ENCODE results near the gene FER.

The FER gene

DNA sequence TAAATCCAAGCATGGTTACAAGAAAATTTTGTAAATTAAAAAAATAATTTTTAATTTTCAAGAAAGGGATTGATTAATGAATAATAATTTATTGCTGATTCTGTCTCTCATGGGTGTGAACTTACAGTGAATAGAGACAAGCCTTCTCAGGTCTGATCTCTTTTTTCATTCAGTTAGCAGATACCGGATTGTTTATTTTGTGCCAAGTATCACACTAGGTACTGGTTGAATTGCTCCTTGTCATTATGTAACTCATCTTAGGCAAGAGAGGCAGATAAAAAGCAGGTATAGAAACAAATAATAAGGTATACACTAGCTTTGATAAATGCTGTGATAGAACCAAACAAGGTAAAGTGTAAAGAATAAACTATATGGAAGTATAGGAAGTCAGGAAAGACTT lies 378.8 kb downstream of the FER start:
- no peak overlapping the region for H3K27ac ChIP-seq
- no peak for DNase-seq
- H3K36me3 ChIP-seq, result no peaks in the 10 kb centered on the region
- H3K4me3 ChIP-seq (ENCODE audit: low read depth, low read length), result no peak overlapping the region
- H3K27me3 ChIP-seq (ENCODE audit: insufficient read depth, low read depth, severe bottlenecking), result no peaks in the 10 kb centered on the region
- H3K9me3 ChIP-seq (ENCODE audit: severe bottlenecking), result no peaks in the 10 kb centered on the region
- TF ChIP-seq, protein P1, sequence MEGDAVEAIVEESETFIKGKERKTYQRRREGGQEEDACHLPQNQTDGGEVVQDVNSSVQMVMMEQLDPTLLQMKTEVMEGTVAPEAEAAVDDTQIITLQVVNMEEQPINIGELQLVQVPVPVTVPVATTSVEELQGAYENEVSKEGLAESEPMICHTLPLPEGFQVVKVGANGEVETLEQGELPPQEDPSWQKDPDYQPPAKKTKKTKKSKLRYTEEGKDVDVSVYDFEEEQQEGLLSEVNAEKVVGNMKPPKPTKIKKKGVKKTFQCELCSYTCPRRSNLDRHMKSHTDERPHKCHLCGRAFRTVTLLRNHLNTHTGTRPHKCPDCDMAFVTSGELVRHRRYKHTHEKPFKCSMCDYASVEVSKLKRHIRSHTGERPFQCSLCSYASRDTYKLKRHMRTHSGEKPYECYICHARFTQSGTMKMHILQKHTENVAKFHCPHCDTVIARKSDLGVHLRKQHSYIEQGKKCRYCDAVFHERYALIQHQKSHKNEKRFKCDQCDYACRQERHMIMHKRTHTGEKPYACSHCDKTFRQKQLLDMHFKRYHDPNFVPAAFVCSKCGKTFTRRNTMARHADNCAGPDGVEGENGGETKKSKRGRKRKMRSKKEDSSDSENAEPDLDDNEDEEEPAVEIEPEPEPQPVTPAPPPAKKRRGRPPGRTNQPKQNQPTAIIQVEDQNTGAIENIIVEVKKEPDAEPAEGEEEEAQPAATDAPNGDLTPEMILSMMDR (IDR thresholded peaks at IDR 0.05; ENCODE audit: low read depth, low read length), result no peak

DNA sequence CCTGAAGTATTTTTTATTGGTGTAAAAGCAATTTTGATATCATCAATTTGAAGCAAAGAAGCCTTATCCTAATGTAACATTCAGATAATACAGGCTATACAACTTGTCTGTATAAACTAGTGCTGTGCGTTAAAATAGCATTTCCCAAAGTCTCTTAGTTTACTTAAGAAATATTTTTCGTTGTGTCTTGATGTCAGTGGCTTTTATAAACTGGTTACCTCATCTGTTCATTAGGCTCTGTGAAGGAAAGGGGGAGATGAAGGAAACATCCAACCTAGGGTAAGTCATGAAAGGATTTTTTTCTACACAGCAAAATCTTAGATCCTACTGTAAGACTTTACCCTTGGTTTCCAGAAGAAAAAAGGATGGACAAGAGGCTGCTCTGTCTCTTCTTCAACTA lies 389.2 kb downstream of the FER start:
- no peak for DNase-seq
- Histone ChIP-seq H3K4me3 (ENCODE audit: low read depth, low read length) (no peak overlapping the region), H3K9me3 (ENCODE audit: severe bottlenecking) (no peaks in the 10 kb centered on the region), H3K27me3 (ENCODE audit: insufficient read depth, low read depth, severe bottlenecking) (no peaks in the 10 kb centered on the region), H3K27ac (no peak overlapping the region), H3K36me3 (no peaks in the 10 kb centered on the region)
- TF ChIP-seq, protein P1 (IDR thresholded peaks at IDR 0.05; ENCODE audit: low read depth, low read length), result no peak

DNA sequence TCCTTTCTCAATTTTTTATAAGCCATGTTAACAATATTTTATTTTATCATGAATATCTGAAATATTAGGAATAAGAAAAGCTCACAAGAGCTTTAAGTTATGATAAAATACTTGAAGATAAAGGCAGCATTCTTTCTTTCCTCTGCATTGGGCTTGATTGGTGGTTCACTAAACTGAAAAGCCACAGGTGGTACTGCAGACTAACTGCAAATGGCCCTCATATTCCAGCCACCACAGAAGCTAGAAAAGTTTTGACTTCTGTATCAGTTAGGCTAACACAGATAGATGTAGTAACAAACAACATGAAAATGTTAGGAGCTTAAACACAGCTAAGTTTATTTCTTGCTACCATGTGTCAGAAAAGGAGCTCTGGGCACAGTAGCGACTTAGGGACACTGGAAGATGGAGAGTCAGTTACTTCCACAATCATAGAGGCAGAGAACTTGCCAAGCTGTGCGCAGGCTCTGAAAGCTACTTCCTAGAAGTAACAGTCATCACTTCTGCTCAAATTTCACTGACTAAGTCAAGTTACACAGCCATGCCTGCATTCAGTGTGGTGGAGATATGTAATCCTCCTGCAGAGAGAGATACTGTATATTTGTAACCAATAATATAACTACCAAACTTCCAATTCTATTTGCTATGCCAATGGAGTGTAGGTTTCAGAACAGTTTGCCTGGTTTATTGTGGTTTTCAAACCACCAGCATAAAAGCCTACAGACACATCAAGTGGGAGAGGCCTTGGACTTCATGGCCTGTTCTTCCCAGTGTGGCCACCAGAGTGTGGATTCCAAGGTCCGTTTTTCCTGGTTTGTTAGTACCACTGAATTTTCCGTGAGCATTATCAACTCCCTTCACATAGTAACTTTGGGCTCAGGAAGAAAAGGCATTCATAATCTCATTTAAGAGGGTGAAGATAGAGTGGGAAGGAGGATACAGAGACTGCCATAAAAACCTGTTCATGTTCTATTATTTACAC lies 393.8 kb downstream of the FER start:
- DNase-seq, result peak; percentile 7
- Histone ChIP-seq H3K27me3 (ENCODE audit: insufficient read depth, low read depth, severe bottlenecking) (no peaks in the 10 kb centered on the region), H3K4me3 (ENCODE audit: low read depth, low read length) (no peak overlapping the region), H3K27ac (no peak overlapping the region), H3K36me3 (no peaks in the 10 kb centered on the region), H3K9me3 (ENCODE audit: severe bottlenecking) (no peaks in the 10 kb centered on the region)
- TF ChIP-seq, protein P1 (IDR thresholded peaks at IDR 0.05; ENCODE audit: low read depth, low read length), result no peak

DNA sequence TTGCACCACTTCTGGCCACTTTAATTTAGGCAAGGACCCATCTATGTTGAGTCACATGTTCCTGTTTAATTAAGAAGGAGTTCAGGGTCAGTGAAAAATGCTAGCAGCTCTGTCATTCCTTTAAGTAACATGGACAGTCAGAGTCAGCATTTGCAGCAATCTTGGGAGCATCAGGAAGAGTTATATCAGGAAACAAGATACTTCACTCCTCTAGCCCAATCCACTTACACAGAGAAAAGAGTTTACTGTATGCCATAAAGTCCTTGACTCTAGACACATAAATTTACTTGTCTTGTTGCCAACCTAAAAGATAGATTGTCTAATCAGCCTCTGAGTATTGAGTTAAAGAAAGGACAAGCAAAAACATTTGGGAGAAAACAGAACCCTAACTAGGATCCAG lies 395.3 kb downstream of the FER start:
- H3K9me3 ChIP-seq (ENCODE audit: severe bottlenecking), result no peaks in the 10 kb centered on the region
- TF ChIP-seq, protein P1 (IDR thresholded peaks at IDR 0.05; ENCODE audit: low read depth, low read length), result no peak
- DNase-seq, result no peak
- H3K4me3 ChIP-seq (ENCODE audit: low read depth, low read length), result no peak overlapping the region
- H3K36me3 ChIP-seq, result no peaks in the 10 kb centered on the region
- no peaks in the 10 kb centered on the region for H3K27me3 ChIP-seq (ENCODE audit: insufficient read depth, low read depth, severe bottlenecking)
- H3K27ac ChIP-seq, result no peak overlapping the region

DNA sequence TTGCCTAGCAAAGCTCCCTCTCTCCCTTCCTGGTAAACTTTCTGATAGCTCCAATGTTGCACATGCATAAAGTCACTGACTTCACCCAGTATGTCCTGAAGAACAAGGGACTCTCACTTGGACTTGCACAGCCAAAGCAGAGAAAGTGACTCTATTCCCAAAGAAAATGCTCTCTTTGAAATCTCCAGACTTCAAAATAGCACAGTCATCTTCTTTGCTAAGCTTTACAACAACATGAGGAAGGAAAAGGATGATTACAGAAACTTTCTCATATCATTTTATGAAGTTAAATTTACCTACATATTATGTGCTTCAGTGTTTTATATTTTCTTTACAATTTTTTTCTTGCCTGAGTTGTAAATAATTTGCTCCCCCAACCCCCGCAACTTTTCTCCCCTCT lies 397.4 kb downstream of the FER start:
- TF ChIP-seq, protein P1 (IDR thresholded peaks at IDR 0.05; ENCODE audit: low read depth, low read length), result no peak
- no peak for DNase-seq
- no peak overlapping the region for H3K27ac ChIP-seq
- no peak overlapping the region for H3K4me3 ChIP-seq (ENCODE audit: low read depth, low read length)
- no peaks in the 10 kb centered on the region for H3K9me3 ChIP-seq (ENCODE audit: severe bottlenecking)
- H3K36me3 ChIP-seq, result no peaks in the 10 kb centered on the region
- no peaks in the 10 kb centered on the region for H3K27me3 ChIP-seq (ENCODE audit: insufficient read depth, low read depth, severe bottlenecking)
